Measurements from ENCODE around the gene DPP6. TPM values are rescaled to one million over a fixed set of nuclear protein-coding genes. Genes with fewer than 3 reads are reported as not detected.

Gene DPP6
- total and polyA plus RNA-seq, 10 donors, result 0.11 to 8.7 (median 3.0) TPM

DNA sequence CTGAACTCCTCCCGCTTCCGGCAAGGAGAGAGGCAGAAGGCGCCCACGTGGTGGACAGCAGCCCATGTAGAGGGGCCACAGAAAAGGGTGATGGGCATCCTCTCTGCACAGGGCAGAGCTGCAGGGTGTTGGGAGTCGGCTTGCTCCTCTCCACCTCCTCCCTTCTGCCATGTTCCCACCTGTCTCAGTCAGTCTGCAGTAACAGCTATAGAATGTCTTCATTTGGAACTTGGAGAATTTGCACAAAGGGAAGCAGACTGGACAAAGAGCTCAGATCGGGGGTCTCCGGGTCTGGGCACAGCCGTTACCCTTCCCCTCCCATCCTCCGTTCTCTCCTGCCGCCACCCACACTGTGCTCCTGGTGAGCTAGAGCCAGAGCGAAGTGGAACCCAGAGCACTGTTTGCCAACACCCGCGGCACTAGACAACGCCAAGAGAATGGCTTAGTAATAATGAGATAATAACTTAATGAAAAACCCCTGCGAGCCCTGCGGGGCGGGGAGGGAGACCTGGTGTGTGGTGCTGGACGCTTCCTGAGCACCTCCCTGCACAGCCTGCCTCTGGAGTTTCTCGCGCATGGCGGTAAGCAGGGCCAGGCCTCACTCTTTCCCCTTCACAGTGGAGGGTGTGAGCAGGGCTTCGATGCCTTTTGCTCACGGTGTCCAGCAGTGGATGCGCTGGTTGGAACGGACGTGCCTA lies 696.0 kb downstream of the DPP6 start:
- Histone ChIP-seq H3K4me3 (no peak overlapping the region), H3K9me3 (peaks cover 0 to 6% (median 0%) of the 10 kb centered on the region in 8 donors), H3K27me3 (replicated peaks in 1 of 7) (peaks cover 0 to 11% (median 0%) of the 10 kb centered on the region in 7 donors), H3K4me1 (no peaks in the 10 kb centered on the region), H3K36me3 (no peaks in the 10 kb centered on the region), H3K27ac (no peak overlapping the region)
- no peak for DNase-seq
- 87 to 93% (median 89%) methylated on average over 25 to 26 of the region's 26 CpGs for WGBS, 5 donors
- TF ChIP-seq, protein P1, sequence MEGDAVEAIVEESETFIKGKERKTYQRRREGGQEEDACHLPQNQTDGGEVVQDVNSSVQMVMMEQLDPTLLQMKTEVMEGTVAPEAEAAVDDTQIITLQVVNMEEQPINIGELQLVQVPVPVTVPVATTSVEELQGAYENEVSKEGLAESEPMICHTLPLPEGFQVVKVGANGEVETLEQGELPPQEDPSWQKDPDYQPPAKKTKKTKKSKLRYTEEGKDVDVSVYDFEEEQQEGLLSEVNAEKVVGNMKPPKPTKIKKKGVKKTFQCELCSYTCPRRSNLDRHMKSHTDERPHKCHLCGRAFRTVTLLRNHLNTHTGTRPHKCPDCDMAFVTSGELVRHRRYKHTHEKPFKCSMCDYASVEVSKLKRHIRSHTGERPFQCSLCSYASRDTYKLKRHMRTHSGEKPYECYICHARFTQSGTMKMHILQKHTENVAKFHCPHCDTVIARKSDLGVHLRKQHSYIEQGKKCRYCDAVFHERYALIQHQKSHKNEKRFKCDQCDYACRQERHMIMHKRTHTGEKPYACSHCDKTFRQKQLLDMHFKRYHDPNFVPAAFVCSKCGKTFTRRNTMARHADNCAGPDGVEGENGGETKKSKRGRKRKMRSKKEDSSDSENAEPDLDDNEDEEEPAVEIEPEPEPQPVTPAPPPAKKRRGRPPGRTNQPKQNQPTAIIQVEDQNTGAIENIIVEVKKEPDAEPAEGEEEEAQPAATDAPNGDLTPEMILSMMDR (IDR thresholded peaks at IDR 0.05 in 8 of 11, conservative IDR thresholded peaks at IDR 0.05 in 3 of 11), result no peak
- TF ChIP-seq POLR2A (IDR thresholded peaks at IDR 0.05), result no peak
- intact Hi-C loops (cut with DNase I; ENCODE audit: low total_unique reads), result no loop called here

DNA sequence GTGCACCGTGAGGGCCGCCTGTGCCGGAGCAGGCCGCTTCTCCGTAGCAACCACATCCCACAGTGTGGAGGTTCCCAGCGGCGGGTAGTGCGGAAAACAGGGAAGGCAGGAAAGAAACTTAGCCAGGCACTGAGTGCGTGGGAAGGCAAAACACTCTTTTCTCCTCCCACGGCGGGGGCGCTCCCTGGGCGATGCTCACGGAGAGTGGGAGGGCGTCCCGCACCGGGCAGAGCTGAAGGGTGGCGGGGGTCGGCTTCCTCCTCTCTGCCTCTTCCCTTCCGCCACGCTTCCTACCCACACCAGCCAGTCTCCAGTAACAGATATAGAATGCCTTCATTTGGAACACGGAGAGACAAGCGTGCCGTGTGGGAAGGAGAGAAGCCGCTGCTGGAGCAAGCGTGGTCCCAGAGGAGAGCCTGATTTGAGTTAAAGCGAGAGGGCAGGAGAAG lies 698.2 kb downstream of the DPP6 start:
- Histone ChIP-seq H3K4me1 (no peaks in the 10 kb centered on the region), H3K4me3 (no peak overlapping the region), H3K36me3 (no peaks in the 10 kb centered on the region), H3K27ac (no peak overlapping the region), H3K9me3 (peaks cover 0 to 15% (median 0%) of the 10 kb centered on the region in 8 donors), H3K27me3 (replicated peaks in 1 of 7) (no peaks in the 10 kb centered on the region)
- intact Hi-C loops (cut with DNase I; ENCODE audit: low total_unique reads), result no loop called here
- no peak for DNase-seq
- WGBS, 5 donors, result 86 to 92% (median 89%) methylated on average over 20 to 27 of the region's 27 CpGs
- TF ChIP-seq, protein P1 (IDR thresholded peaks at IDR 0.05 in 8 of 11, conservative IDR thresholded peaks at IDR 0.05 in 3 of 11), result no peak
- TF ChIP-seq POLR2A (IDR thresholded peaks at IDR 0.05), result no peak
- TF ChIP-seq POLR2AphosphoS5 (IDR thresholded peaks at IDR 0.05), result no peak

DNA sequence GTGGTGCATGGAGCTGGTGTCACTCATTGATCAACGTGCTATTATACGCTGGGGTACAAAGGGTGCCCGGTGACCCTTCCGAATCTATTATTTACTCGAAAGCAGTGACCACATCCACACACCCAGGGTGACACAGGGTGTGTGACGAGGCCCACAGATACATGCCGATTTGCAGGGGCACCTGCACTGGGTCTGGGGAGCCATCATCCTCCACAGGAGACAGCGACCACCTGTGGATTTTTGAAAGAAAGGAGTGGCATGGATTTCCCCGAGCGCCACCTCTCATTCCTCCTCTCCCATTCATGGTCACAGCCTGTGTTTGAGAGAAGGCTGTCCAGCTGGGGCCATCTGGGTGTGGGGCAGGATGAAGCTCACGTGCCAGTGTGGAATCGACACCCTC lies 701.0 kb downstream of the DPP6 start:
- TF ChIP-seq POLR2A (IDR thresholded peaks at IDR 0.05) (no peak), POLR2AphosphoS5 (IDR thresholded peaks at IDR 0.05) (no peak)
- TF ChIP-seq, protein P1 (IDR thresholded peaks at IDR 0.05 in 8 of 11, conservative IDR thresholded peaks at IDR 0.05 in 3 of 11), result no peak
- 85 to 92% (median 89%) methylated on average over 12 of the region's 12 CpGs for WGBS, 5 donors
- H3K9me3 ChIP-seq, result peaks cover 0 to 15% (median 0%) of the 10 kb centered on the region in 8 donors
- no peaks in the 10 kb centered on the region for H3K36me3 ChIP-seq
- no peak for DNase-seq
- no peak overlapping the region for H3K4me3 ChIP-seq
- H3K4me1 ChIP-seq, result no peaks in the 10 kb centered on the region
- intact Hi-C loops (cut with DNase I; ENCODE audit: low total_unique reads), result no loop called here
- no peaks in the 10 kb centered on the region for H3K27me3 ChIP-seq (replicated peaks in 1 of 7)
- no peak overlapping the region for H3K27ac ChIP-seq

DNA sequence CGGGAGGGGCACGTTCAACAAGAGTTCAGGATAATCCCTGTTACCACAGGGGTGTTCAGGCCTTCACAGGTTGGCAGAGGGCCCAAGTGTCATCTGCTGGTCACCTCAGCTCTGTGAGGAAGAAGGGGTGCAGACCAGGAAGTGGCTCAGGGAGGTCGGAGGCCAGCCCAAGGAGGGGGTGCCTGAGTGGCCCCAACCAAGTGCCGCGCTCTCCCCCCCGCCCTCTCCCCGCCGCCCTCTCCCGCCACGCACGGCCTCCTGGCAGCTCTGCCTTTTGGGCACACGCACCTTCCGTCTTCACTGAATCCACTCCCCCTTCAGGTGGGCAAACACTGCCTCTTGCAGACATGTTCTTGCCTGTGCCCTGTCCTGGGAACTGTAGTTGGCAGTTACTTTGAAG lies 705.6 kb downstream of the DPP6 start:
- 90 to 95% (median 92%) methylated on average over 13 of the region's 13 CpGs; no CpG with 5 or more reads in 1 of the 5 donors for WGBS, 5 donors
- no peak overlapping the region for H3K4me3 ChIP-seq
- H3K4me1 ChIP-seq, result no peaks in the 10 kb centered on the region
- no peaks in the 10 kb centered on the region for H3K36me3 ChIP-seq
- no peak overlapping the region for H3K27ac ChIP-seq
- intact Hi-C loops (cut with DNase I; ENCODE audit: low total_unique reads), result no loop called here
- H3K9me3 ChIP-seq, result peaks cover 0 to 20% (median 0%) of the 10 kb centered on the region in 8 donors
- TF ChIP-seq, protein P1 (IDR thresholded peaks at IDR 0.05 in 8 of 11, conservative IDR thresholded peaks at IDR 0.05 in 3 of 11), result no peak
- TF ChIP-seq POLR2AphosphoS5 (IDR thresholded peaks at IDR 0.05) (no peak), POLR2A (IDR thresholded peaks at IDR 0.05) (no peak)
- H3K27me3 ChIP-seq (replicated peaks in 1 of 7), result no peaks in the 10 kb centered on the region
- no peak for DNase-seq
